Activated effector memory CD4-positive, alpha-beta T cell treated with anti-CD3 and anti-CD28 coated beads, Interleukin-2, amount 50 U/mL, for 16 hours (primary cell): ENCODE data around the gene PIM2.
A peak's percentile ranks its signal among the peaks of the same experiment; 100 is the strongest.

Experiments used
- DNase-seq: peaks from one replicate; pipeline ENCODE4 v3.0.0-alpha.2; 2020

Gene PIM2

DNA sequence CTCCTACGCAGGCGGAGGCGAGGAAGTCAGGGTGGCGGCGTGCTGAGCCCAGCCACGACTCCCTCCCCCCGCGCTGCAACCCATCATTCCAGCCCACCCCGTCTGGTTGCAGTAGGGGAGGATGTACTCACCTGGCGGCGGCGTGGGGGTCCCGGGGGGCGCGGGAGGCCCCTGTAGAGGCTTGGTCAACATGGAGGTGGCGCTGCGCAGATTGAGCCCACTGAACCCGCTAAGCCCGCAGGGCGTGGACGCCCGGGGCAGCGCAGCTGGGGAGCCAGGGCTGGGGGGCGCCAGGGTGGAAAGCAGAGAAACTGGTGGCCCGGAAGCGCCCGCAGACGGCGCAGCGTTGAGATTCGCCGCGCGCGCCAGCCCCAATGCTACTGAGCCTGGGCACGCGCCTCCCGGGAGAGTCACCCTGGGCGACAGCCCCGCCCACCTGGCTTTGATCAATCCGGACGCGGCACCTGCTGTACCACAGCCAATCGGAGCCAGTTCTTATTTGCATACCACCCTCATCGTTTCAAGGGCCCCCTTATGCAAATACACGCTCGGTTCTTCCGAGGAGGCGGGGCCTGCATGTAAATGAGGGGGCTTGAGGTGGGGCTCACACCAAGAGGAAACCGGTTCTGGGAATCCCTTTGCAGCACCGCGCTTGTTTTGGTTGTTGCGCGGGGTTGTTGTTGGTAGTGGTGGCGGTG lies at the start of gene PIM2:
Gene PIM2 (minus strand): TSS at position 382 of the 698 bp plus-strand sequence. CDS start 190 bp downstream, at position 192.
- peak; percentile 96 for DNase-seq

DNA sequence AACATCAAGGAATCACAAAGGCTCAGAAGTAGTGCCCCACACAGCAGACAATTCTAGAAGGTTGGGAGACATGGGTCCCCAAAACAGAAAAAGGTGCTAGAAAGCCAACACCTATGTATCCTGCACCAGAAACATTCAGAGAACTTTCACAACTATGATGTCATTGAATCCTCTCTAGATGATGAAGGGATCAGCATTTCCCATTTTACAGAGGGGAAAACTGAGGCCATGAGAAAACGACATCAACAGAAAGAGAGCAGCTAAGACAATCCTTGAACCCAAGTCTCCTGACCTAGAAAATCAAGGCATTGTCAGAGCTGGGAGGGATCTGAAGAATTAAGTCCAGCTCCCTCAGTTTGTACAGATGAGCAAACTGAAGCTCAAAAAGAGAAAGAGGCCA lies 49.6 kb upstream of the PIM2 start:
- DNase-seq: no peak

DNA sequence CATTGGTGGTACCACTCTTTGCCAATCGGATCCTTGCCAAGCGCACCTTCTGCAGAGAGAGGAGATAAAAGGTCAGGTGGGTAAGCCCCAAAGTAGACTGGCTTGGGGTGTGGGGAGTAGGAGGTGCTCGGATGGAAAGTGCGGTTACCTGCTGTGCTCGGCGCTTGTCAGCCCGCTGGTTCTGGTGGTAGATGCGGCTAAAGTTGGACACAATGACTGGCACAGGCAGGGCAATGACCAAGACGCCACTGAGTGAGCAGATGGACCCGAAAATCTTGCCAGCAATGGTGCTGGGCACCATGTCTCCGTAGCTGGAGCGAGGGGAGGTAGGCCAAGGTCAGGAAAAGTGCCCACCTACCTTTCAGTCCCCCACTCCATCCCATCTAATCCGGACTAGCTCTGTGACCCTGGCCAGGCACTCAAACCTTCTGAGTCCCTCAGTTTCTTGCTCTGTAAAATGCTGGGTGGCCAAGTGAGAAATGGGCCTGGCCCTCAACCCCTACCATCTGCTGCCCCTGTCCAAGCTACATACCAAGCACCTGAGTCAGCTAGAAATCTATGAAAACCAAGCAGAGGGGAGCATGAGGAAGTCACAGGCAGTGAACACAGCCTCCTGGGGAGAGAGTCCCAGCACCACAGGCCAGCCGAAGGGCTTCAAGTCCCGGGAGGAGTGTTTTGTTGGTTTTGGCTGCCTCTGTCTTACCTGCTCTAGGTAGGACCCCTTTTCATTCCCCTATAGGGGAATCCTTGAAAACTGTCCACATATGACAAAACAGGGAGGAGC lies 48.2 kb upstream of the PIM2 start:
- no peak for DNase-seq

DNA sequence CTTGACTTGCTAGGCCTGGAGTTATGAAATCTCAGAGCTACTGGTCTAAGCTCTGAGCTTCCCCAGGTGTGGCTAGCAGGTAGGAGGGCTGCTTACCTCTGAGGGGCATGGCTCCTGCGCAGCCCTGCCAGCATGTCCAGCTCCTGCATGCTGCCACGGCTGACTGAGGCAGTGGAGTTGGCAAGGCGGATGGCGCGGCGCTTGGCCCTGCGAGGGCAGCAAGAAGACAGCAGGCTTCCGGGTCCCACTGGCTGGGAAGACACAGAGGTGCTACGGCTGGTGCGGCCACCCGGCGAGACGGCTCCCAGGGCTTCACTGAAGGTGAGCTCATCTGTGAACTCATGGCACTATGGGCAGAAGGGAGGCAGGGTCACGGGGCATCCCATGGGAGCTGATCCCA lies 47.1 kb upstream of the PIM2 start:
- no peak for DNase-seq

DNA sequence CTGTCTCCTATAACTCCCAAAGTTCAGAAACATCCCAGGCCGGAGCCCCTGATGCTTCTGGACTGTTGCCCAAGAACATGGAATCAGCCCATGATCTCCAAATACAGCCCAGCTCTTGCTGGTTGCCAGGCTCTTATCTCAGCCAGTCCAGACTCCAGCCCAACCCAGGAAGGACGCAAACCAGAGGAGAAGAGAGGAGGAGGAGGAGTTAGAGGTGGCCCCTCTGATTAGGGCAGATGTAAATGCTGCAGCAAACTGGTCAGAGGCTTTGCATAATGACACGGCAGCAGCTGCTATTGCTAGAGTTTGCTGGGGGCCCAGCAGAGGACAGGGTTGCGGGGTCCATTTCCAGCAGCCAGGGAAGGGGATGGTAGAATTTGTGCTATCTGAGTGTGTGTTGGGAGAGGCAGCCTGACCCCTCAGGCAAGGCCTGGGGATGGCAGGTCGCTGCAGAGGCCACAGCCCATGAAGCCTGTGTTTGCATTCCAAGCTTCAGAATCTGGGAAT lies 42.8 kb upstream of the PIM2 start:
- DNase-seq: no peak

DNA sequence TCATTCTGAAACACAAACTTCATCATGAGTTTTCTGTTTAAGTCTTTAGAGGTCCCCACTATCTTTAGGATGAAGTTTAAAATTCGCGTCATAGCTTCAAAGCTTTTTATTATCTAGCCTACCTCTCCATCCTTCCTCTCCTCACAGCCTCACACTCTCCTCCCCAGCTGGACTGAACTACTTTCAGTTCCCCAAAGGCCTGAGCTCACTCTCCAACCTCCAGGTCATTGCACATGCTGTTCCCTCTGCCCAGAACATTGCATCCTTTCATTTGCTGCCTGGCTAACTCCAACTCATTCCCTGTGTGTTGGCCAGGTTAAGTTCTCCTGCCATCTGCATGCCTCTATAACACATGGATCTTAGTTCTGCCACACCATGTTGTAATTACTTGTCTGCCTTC lies 41.5 kb upstream of the PIM2 start:
- no peak for DNase-seq

DNA sequence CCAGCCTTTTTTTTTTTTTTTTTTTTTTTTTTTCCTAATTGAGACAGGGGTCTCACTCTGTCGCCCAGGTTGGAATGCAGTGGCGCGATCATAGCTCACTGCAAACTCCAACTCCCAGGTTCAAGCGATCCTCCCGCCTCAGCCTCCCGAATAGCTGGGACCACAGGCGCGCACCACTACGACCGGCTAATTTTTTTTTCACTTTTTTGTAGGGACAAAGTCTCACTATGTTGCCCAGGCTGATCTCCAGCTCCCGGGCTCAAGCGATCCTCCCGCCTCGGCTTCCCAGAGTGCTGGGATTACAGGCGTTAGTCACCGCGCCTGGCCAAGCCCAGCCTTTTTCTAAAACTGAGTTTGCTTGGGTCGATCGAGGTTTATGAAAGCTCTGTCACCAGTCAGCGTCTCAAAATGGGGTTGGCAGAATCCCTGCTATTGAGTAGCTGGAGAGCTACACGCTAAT lies 39.8 kb upstream of the PIM2 start:
- DNase-seq: no peak

DNA sequence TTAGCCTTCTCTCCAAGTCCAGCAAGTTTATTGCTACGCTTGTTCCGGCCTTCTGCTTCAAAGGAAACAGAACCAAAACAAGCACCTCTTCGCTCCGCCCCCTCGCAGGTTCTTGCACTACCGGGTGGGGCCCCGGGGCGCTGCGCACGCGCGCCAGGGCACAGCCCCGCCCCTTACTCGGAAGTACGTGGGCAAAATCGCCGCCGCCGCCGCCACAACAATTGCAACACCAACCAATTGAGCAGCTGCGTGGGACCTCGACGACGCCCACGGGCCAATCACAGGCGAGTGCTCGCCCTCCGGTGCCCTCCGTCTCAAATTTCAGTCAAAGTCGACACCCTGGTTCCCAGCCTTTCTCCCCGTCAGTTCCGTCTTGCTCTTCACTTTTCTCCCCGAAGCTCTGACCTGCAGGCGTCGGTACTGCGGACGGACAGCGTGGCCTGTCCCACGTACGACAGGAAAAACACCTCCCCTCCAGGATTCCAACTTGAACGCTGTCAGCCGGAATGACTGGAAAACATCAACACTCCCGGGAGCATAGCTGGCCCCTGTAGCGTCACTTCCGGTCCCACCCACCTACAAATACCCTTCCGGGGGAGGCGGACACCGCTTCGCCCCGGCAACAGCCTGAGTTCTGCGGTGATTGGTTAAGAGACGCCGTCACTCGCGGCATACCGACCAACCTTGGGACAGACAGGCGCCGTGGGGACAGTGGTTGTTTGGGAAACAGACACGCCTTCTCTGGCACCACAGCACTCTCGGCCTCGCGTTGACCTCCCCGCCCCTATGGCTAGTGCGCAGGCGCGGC lies 39.2 kb upstream of the PIM2 start:
- DNase-seq: peak; percentile 96

DNA sequence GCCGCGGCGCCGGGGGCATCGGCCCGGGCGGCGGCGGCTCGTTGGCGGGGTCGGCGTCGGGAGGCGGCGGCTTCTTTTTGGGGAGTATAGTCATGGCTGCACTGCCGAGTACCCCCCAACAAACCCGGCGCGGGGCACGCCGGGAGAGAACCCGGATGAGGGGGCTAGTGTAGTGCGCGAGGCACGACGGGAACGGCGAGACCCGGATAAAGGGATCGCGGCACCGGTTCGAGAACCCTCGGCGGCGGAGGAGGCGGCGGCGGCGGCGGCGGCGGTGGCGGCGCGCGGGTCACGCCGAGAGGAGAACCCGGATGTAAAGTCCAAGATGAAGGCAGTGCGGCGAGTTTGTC lies 38.6 kb upstream of the PIM2 start, which contains the start of gene OTUD5:
Gene OTUD5 (minus strand): TSS at position 131 of the 350 bp plus-strand sequence. CDS start 37 bp downstream, at position 94.
- peak; percentile 91 for DNase-seq

DNA sequence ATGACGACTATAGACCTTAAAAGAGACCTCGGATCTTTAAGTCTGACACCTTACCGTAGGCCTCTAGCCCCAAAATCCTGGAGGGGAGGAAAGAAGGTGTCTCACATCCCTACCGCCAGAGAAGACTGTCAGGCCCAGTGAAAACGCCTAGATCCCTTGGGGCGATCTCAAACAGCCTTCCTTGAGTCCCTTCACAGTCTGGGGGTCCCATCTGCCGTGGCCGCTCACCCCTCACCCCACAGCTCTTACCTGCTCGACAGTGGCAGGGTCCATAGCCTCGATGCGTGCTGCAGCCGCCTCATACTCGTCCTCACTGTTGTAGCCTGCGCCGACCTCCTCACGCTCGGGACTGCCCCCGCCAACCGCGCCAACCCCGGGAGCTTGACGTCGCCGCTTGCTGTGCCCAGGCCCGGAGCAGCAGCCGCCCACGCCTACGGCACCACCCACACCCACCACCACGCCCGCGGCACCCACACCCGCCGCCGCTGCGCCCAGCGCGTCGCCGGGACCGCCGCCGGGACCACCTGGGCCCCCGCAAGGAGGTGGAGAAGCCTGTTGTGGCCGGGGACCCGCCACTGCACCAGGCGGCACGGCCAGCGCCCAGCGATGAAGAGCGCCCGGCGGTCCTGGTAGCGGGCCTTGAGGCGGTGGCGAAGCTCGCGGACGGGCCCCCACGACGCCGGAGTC lies 38.0 kb upstream of the PIM2 start:
- DNase-seq: peak; percentile 87

DNA sequence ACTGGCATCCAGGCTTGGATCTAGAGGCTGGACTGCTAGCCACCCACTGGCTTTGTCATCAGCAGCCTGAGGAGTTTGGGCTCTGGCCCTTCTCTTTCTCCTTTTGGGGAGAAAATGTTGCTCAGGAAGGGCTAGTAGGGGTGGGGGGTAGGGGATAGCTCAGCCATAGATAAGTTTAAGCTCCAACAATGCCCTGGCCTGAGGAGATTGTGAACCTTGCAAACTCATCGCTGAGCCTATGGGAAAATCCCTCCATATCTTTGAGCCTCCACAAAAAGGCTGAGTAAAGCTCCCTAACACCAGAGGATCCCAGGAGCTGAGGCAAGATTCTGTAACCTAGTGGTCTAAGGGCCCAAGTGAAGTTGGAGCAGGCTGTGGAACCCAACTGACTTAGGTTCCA lies 29.8 kb upstream of the PIM2 start:
- no peak for DNase-seq

DNA sequence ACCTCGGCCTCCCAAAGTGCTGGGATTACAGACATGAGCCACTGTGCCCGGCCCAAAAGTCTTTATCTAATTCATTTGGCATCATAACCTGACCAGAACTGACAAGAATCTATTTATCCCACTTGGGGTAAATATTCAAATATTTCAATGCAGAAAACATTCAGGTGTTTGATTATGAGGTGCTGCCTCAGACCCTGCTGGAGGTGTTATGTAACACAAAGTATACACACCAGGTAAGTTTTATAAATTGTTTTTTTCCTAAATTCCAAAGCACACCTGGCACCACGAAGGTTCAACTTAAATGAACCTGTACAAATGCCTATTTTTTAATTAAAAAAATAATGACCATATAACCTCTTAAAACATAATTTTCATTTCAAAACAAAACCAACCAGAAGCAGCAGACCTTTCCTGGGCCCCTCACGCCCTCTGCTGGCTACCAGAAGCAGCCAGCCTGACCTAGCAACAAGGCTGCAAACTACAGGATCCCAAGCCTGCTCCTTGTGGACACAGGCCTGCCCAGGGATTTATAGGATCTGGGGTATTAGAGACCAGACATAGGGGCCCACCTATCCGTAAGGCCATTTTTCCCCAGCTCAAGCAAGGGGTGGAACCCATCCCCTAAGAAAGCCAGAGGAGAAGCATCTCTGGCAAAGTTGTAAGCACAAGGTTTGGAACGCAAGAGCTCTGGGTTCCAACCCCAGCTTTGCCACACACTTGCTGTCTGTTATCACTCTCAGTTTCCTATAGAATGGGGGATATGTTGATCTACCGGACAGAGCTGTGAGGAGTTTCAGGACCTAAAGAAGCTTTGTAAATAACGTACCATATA lies 26.9 kb upstream of the PIM2 start:
- DNase-seq: peak; percentile 81

DNA sequence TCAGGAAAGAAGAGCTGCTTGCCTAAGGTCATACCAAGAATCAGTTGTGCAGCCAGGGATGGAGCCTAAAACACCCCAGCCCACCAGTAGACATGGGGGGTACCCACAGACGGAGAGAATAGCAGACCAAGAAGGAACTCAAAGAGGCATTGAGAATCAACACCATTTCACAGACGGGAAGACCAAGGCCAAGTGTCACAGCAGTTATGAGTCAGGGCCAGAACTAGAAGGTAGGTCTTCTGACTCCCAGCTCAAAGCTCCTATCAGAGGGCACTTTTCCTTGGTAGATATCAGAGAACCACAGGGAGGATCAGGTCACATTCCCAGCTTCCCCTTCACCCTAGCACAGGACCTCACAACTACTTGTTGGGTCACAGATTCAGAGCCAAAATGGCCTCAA lies 24.1 kb upstream of the PIM2 start:
- no peak for DNase-seq

DNA sequence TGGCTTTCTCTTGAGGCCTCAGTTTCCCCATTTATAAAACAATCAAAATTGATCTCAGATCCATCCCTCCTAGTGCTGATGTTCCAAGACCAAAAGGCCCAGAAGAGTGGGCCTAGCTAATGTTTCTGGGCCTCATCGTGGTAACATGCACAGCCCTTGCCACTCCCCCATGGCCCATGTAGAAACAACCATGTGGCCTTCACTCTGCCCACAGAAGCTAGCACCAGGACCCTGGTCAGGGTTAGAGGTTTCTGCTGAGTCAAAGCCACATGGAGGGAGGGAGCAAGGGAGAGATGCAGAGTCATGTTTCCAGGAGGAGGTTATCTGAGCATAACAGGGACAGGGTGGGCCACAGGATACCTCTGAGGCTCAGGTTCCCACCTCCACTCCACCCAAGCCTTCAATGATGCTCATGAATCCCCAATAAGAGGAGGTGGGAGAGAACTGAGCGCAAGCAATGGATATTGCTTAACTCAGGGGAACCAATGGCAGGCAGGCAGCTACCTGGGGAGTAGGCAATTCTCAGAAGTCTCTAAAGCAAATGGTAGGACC lies 21.7 kb upstream of the PIM2 start:
- no peak for DNase-seq

DNA sequence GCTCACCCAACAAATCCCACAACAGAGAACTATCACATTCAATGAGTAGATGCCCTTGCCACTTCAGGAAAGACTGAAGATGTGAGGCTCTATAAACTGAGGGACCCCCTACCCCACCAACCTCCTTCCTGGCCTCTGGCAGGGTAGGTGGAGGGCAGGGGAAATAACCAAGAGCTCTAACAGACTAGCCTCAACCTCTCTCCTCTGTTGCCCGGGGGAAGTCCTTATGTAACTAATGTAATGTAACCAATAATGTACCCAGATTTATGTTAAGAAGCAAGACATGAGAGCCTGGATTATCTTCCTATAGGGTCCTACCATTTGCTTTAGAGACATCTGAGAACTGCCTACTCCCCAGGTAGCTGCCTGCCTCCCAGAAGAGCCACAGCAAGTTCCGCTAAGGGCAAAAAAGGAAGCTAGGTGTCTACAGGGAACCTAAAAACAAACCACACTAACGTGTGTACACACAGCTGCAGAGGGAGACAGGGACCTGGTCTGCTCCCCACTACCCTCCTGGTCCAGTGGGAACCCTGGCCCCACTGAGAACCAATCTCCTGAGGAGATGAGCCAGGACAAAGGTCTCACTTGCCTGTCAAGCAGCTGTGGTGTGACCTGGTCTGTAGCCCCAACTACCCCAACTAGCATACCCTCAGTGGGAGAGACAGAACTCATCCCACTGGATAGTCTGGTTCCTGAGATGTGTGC lies 20.9 kb upstream of the PIM2 start:
- DNase-seq: no peak

DNA sequence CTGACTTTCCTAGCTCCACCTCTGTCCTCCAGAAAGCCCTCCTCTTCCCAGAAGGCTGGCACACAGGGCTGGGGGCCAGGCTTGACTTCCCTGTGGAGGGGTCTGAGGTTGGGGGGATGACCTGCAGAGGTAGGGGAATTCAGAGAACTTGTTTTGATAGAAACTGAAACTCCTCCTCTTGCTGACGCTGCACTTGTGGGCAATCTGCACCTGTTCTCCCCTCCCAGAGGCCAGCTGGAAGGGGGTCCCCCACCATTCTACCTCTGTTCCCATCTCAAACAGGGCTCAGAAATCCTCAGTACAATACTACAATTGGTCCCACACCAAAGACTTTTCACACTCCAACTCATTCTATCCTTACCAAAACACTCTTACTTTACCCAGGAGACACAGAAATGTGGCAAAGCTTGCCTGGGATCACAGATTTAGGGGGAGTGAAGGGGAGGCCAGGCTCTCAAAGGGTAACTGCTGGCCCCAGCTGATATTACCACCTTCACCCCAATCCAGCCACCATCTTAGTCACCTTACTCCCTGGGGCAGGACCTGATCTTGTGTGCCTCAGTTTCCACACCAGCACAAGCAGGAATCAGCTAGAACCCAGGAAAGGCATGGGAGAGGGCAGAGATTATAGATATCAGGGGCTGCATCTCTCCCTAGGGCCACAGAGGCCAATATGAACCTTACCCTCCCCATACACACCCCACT lies 20.0 kb upstream of the PIM2 start:
- DNase-seq: peak; percentile 89

DNA sequence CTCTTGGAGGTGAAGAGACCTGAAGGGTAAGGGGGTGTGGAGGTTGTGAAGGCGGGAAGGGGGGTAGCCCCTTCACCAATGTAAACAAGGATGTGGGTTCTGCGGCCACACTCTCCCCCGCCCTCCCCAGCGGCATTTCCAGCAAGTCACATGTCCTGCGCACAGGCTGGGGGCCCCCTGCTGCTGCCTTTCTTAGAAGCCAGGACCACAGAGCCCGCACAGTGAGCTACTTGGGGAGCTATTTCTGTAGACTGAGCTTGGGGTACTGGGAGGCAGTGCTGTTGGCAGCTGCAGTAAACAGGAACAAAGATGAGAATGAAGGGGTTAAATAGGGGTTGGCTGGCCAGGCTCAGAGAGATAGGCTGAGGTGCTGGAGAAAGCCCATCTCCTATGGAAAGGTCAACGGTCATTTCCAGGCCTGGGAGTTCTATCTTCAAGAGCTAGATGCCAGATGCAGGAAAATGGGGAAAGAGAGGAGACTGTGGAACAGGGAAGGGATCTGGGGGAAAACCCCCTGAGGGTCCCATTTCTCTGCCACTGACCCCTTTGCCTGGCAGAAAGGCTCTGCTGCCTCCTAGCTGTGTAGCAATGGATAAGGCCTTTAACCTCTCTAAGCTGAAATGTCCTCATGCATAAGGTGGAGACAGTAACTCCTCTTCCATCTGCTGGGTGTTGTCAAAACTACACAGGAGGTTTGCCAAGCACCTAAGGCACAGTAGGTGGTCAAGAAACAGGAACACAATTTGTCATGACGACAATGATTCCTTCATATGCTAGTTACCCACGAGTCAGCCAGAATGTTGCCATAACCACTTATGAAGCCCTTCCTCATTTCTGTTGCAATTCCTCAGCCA lies 18.5 kb upstream of the PIM2 start:
- DNase-seq: peak; percentile 94

DNA sequence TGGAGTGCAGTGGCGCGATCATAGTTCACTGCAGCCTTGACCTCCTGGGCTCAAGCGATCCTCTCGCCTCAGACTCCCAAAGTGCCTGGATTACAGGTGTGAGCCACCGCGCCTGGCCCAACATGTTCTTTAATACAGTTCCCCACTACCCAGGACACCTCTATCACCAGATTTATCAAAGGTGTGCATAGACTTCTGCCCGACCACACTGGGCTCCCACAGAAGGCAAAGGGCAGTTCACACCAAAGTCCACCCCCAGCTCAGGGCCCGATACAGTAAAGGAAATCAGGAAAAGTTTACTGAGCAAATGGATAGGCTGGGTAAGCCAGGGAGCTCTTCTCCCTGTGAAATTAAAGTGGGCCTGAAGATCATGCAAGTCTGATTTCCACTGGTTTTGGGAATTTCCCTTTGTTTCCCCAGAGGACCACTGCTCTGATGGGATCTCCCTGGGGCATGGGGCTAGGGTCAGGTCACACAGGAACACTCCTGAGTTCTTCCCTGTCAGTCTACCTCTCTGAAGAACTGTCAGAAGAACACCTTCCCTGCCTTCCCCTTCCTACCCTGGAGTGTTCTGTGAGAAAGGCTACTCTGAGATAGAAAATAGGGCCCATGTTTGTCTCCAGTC lies 17.7 kb upstream of the PIM2 start:
- no peak for DNase-seq

DNA sequence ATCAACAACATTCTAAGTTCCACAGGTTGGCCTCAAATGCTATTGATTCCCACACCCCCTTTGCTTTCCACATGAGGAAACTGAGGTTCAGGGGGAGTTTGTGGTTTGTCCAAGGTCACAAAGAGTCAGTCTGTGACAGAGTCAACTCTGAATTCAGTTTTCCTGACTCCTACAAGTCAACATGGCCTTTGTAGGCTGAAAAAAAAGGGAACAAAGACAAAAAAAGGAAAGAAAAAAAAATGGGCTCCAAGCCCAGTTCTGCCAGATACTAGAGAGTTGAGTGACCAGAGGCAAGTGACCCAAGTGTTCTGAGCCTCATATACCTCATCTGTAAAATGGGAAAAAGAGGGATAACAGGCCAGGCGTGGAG lies 16.5 kb upstream of the PIM2 start:
- DNase-seq: no peak
